BJ (cell line): ENCODE results near the gene SPARC. TPM values are rescaled to one million over a fixed set of nuclear protein-coding genes. Genes with fewer than 3 reads are reported as not detected.

Experiments used
- CTCF ChIA-PET: fragments of 350-600 bp; formaldehyde crosslinking; extraction: SDS; loops from one replicate; lab custom pipeline; 2021; ENCODE audit warnings: antibody characterized with exemption, inconsistent platforms; lab: Yijun Ruan, JAX
- POLR2A ChIA-PET: fragments of 300-600 bp; sonication (Branson Sonifier 250); formaldehyde crosslinking; extraction: SDS; loops from one replicate; lab custom pipeline; 2021; ENCODE audit warnings: antibody characterized with exemption; lab: Charles Lee
- DNase-seq: peaks from one replicate; pipeline ENCODE4 v3.0.0-alpha.2; 2011; ENCODE audit warnings: low read depth
- H3K27me3 ChIP-seq: 2 replicates; pipeline ENCODE4 v1.6.0; 2011; ENCODE audit warnings: low read length; ENCODE audit not compliant: control insufficient read depth, insufficient read depth
- H3K36me3 ChIP-seq: 2 replicates; pipeline ENCODE4 v1.5.1; 2011; ENCODE audit warnings: low read length; ENCODE audit not compliant: control insufficient read depth, insufficient read depth
- H3K4me3 ChIP-seq: 2 replicates; pipeline ENCODE4 v1.5.1; 2011; ENCODE audit warnings: low read depth, mild to moderate bottlenecking, control low read depth, low read length
- CTCF ChIP-seq: IDR thresholded peaks from 2 replicates; pipeline ENCODE4 v1.5.1; 2011; ENCODE audit warnings: low read depth, mild to moderate bottlenecking, control low read depth, inconsistent platforms, low read length, moderate library complexity; ENCODE audit not compliant: insufficient read depth
- polyA plus RNA-seq: library from polyadenylated mRNA; depleted of rRNA; stranded (reverse); fragments of >200 nt; gene quantifications from 2 replicates; pipeline ENCODE4 v1.2.3, GENCODE V29; 2011

Gene SPARC
- polyA plus RNA-seq, 1 experiment: 17,277 TPM

- TF ChIP-seq CTCF: no peak
- H3K27me3 ChIP-seq: no peaks in the 10 kb centered on the region
- H3K36me3 ChIP-seq: peaks cover 62% of the 10 kb centered on the region
- POLR2A ChIA-PET: interaction anchor here (1.8 kb wide), 1 partner anchor 76 kb away, joined by 11 read pairs; no protein-coding TSS in a partner anchor
- DNase-seq: no peak
- H3K4me3 ChIP-seq: no peak overlapping the region
- CTCF ChIA-PET: interaction anchor here (1.1 to 11.3 kb wide), 11 partner anchors 10 to 77 kb away, joined by 3 to 234 read pairs (median 5); no protein-coding TSS in a partner anchor
Observed at GRCh38 chr5:151664694-151665585, 21.8 kb downstream of the SPARC start.

- no peak for DNase-seq
- TF ChIP-seq CTCF: no peak
- no peak overlapping the region for H3K4me3 ChIP-seq
- H3K36me3 ChIP-seq: peaks cover 52% of the 10 kb centered on the region
- POLR2A ChIA-PET: no interaction called here
- CTCF ChIA-PET: interaction anchor here (1.1 to 11.3 kb wide), 4 partner anchors 17 to 78 kb away, joined by 3 to 234 read pairs (median 4); no protein-coding TSS in a partner anchor
- no peaks in the 10 kb centered on the region for H3K27me3 ChIP-seq
Observed at GRCh38 chr5:151663617-151664293, 23.0 kb downstream of the SPARC start.

- Histone ChIP-seq H3K27me3 (no peaks in the 10 kb centered on the region), H3K4me3 (no peak overlapping the region), H3K36me3 (peaks cover 44% of the 10 kb centered on the region)
- no peak for DNase-seq
- ChIA-PET POLR2A (no interaction called here), CTCF (interaction anchor here (11.3 kb wide), 1 partner anchor 79 kb away, joined by 234 read pairs; no protein-coding TSS in a partner anchor)
- TF ChIP-seq CTCF: no peak
Observed at GRCh38 chr5:151662805-151663204, 23.9 kb downstream of the SPARC start.

- no peak for DNase-seq
- TF ChIP-seq CTCF: no peak
- no peak overlapping the region for H3K4me3 ChIP-seq
- ChIA-PET POLR2A (interaction anchor here (0.6 to 1.7 kb wide), 5 partner anchors 13 to 109 kb away, joined by 3 to 7 read pairs (median 3); no protein-coding TSS in a partner anchor), CTCF (interaction anchor here (0.9 to 11.3 kb wide), 8 partner anchors 10 to 214 kb away, joined by 4 to 234 read pairs (median 8); no protein-coding TSS in a partner anchor)
- peaks cover 39% of the 10 kb centered on the region for H3K36me3 ChIP-seq
- H3K27me3 ChIP-seq: no peaks in the 10 kb centered on the region
Observed at GRCh38 chr5:151661968-151662732, 24.6 kb downstream of the SPARC start.
